NCI-H2227 (cell line): Measurements from ENCODE around the gene KCNG3.

Experiments
- DNase-seq: peaks from one replicate; lab custom pipeline; 2025; ENCODE audit not compliant: unreplicated experiment; lab: John Stamatoyannopoulos, UW

Gene KCNG3

DNA sequence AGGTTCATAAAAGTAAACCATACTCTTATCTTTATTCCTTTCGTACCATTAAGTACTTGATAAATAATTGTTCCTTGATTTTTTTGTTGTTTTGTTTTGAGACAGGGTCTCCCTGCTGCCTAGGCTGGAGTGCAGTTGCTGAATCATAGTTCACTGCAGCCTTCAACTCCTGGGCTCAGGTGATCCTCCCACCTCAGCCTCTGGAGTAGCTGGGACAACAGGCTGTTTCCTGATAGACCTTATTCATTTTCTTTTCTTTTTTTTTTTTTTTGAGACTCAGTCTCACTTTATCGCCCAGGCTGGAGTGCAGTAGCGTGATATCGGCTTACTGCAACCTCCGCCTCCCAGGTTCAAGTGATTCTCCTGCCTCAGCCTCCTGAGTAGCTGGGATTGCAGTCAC lies 5.5 kb downstream of the KCNG3 start:
- no peak for DNase-seq

DNA sequence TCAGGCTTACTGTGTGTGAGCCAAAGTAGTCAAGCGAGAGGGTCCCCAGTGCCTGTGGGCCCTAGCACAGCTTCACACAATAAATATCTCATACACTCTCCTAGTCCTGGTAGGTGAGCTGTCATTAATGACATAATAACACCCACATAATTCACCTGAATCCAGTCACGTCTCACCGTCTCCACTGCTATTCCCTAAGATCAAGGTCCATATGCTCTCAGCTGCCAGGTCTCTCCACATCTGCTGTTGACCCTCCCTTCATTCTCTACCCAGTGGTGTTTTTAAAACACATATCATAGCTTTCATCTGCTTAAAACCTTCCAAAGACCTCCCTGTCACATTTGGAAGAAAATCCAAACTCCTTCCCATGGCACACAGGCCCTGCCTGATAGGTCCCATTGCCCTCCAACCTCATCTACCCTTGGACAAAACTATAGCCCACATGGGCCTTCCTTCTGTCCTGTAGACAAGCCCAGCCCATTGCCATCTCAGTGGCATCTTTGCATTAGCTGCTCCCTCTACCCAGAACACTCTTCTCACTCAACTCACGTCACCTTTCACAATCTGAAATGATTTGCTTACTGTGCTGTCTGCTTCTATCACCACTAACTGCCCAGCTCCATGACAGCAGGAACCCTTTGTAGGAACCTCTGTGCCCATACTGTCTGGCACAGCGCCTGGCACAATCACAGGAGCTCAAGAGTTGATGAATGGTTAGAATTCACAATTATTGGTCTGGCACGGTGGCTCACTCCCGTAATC lies 7.5 kb downstream of the KCNG3 start:
- no peak for DNase-seq

GRCh38 chr2:42480402-42480801 lies 13.4 kb downstream of the KCNG3 start:
- DNase-seq, result no peak

DNA sequence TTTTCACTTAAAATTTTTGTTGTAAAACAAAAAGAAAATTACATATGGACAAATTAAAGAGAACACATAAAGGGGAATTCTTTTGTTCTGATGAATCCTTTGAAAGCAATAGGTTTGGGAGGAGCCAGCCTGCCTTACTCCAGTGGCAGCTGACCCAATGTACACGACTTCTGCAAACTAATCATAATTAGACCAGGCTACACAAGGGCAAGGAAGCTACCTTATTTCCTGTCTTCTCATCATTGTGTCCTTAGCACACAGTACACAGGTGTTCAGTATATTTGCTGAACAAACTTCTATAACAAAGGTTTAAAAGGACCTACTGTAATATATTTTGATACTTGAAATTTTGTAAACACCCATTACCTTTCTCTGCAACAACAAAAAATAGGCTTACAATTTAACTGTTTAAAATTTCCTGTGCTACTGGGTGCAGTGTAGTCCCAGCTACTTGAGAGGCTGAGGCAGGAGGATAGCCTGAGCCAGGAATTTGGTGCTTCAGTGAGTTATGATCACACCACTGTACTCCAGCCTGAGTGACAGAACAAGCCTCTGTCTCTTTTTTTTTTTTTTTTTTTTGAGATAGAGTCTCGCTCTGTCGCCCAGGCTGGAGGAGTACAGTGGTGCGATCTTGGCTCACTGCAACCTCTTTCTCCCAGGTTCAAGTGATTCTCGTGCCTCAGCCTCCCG lies 18.9 kb downstream of the KCNG3 start:
- no peak for DNase-seq

- DNase-seq, result no peak
Measured at GRCh38 chr2:42470706-42471105, 23.1 kb downstream of the KCNG3 start.

GRCh38 chr2:42464631-42465030 lies 29.2 kb downstream of the KCNG3 start:
- no peak for DNase-seq

DNA sequence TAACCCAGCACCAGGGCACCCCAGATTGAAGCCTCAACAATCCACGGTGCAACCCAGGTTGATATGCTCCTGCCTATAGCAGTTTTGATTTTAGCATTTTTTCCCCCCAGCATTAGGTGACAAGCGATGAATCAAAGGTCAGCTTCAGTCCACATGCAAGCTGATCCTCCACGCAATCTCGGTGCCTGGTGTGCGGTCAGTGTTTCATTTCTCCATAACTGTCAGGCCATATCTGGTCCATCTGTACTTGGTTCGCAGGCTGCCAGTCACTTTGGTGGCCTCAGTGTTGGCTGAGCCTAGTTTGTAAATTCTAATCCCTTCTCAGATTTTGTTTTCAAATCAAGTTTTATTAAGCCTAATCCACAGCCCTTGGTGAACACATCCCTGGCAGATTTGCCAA lies 30.2 kb downstream of the KCNG3 start:
- no peak for DNase-seq

- DNase-seq, result no peak
Measured at GRCh38 chr2:42459296-42459695, 34.5 kb downstream of the KCNG3 start.

DNA sequence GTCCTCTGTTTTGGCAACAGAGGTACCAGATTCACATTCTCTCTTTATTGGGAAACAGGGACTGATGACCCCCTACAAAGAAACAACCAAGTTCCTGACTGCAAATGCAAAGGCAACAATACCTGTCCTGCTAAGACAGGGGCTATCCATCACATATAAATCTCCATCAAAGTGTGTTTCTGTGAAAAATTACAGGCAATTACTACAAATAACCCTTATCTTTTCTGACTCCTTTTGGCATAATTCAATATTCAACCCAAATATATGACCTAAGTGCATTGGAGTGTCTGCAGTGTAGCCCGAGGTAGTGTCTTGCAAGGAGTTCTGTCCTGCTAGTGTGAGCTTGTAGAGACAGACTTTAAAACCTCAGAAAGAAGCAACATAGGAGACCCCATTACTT lies 35.4 kb downstream of the KCNG3 start:
- DNase-seq, result no peak

GRCh38 chr2:42457011-42457410 lies 36.8 kb downstream of the KCNG3 start:
- DNase-seq, result no peak

DNA sequence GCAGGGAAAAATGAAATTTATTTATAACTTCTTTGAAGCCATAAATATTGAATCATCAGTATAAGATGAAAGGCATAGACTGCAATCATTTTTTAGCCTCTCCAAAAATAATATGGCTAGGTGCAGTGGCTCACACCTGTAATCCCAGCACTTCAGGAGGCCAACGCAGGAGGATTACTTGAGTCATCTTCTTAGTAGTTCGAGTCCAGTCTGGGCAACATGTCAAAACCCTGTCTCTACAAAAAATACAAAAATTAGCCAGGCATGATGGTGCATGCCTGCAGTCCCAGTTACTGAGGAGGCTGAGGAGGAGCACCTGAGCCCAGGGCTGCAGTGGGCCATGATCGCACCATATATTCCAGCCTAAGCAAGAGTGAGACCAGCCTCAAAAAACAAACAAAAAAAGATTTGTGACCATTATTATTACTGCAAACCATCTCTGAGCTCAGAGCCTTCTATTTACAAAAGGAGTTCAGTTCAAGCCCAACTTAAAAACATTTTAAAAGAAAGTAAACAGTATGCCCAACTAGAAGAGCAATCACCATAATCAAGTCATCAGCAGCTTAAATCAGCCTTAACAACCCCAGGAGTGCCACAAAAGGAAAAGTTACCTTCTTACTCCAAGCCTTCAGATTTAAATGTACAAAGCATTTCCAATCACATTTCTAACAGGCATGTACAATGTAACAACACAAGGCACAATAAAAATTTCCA lies 37.5 kb downstream of the KCNG3 start:
- DNase-seq, result no peak

DNA sequence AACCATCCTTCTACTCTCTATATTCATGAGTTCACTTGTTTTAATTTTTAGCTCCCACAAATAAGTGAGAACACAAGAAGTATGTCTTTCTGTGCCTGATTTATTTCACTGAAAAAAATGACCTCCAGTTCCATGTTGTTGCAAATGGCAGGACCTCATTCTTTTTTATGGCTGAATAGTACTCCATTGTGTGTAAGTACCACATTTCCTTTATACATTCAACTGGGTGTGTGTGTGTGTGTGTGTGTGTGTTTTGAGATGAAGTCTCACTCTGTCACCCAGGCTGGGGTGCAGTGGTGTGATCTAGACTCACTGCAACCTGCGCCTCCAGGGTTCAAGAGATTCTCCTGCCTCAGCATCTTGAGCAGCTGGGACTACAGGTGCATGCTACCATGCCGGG lies 41.2 kb downstream of the KCNG3 start:
- no peak for DNase-seq

- DNase-seq, result no peak
Measured at GRCh38 chr2:42450136-42450535, 43.6 kb downstream of the KCNG3 start.

DNA sequence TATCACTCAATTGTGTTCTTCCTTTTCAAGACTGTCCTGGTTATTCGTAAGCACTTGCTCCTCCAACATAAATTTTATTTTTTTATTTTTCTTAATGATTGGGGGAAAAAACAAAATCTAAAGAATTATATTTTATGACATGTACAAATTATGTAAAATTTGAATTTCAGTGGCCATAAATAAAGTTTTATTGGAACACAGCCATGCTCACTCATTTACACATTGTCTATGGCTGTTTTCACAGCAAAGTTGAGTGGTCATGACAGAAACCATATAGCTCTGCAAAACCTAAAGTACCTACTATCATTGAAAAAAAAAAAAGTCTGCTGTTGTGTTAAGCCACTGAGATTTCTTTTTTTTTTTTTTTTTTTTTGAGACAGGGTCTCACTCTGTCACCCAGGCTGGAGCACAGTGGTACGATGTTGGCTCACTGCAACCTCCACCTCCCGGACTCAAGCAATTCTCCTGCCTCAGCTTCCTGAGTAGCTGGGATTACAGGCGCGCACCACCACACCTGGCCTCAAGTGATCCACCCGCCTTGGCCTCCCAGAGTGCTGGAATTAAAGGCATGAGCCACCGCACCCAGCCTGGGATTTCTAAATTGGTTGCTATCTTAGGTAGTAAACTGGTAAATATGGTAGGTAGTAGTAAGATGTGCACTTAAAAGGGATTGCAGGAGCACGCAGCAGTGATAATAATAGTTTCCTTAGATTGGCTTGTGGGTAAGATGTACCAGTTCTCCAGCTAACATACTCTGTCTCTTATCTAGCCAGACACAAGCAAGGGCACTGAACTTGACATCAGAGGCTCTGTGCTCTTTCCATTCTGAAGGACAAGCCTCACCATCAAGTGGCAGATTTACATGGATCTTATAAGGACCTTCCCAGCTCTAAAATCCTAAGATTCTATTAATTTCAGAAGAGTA lies 44.4 kb downstream of the KCNG3 start:
- DNase-seq, result no peak

- DNase-seq, result no peak
Measured at GRCh38 chr2:42448163-42448562, 45.6 kb downstream of the KCNG3 start.

DNA sequence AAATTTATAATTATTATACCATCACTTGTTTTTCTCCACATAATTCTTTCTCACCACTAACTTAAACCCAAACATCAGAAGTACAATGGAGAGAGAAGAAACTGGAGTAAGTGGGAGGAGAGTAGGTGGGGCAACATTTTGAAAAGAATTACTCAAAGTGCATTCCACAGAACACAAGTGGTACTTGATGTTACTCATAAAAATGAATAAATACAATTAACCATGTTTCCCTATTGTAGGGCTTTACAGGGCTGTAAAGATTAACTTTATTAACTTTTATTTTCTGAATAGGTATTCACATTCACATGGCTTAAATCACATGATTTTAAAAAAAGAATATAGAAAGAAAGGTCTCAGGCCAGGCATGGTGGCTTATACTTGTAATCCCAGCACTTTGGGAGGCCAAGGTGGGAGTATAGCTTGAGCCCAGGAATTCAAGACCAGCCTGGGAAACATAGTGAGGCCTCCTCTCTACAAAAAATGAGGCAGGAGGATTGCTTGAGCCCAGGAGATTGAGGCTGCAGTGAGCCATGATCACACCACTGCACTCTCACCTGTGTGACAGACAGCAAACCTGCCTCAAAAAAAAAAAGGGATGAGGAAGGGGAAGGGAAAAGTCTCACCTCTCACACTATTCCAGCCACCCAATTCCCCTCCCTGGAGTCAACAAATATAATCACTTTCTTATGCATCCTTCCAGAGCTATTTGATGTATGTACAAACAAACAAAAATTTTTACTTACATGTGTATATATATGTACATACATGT lies 47.1 kb downstream of the KCNG3 start:
- no peak for DNase-seq

GRCh38 chr2:42443718-42444399 lies 49.9 kb downstream of the KCNG3 start:
- DNase-seq, result peak; percentile 11

GRCh38 chr2:42442774-42443173 lies 51.0 kb downstream of the KCNG3 start:
- DNase-seq, result no peak

GRCh38 chr2:42438685-42439084 lies 55.1 kb downstream of the KCNG3 start:
- DNase-seq, result no peak

GRCh38 chr2:42436370-42436769 lies 57.4 kb downstream of the KCNG3 start:
- no peak for DNase-seq
